SU-DHL-6 (cell line): ENCODE measurements around the gene PAAF1.

Source experiments
- H2AFZ ChIP-seq: fragments of 200-600 bp; sonication (generic); 2 replicates; pipeline ENCODE4 v1.6.1; 2014; ENCODE audit warnings: low read depth, mild to moderate bottlenecking, moderate library complexity, mixed read lengths, antibody characterized with exemption, low read length; ENCODE audit not compliant: severe bottlenecking
- H3F3A ChIP-seq: fragments of 200-600 bp; shearing (Covaris generic); 2 replicates; pipeline ENCODE4 v1.6.0; 2016; ENCODE audit warnings: antibody characterized with exemption, mild to moderate bottlenecking; ENCODE audit not compliant: insufficient read depth
- H3K27ac ChIP-seq: fragments of 200-600 bp; sonication (generic); 2 replicates; pipeline ENCODE4 v1.5.1; 2016; ENCODE audit warnings: low read depth, mild to moderate bottlenecking, low read length, moderate library complexity, mixed read lengths
- H3K27me3 ChIP-seq: fragments of 200-600 bp; sonication (generic), shearing (Covaris generic); 2 replicates; pipeline ENCODE4 v1.6.0; 2014; ENCODE audit warnings: mild to moderate bottlenecking, low read length
- H3K36me3 ChIP-seq: fragments of 200-600 bp; sonication (generic); 2 replicates; pipeline ENCODE4 v1.6.1; 2014; ENCODE audit warnings: mild to moderate bottlenecking, low read length, mixed read lengths
- H3K4me2 ChIP-seq: fragments of 300-600, 200-600 bp; shearing (Covaris generic), sonication (generic); 2 replicates; pipeline ENCODE4 v1.6.0; 2014; ENCODE audit warnings: low read length, low read depth, mild to moderate bottlenecking; ENCODE audit not compliant: poor library complexity, severe bottlenecking
- H3K4me3 ChIP-seq: fragments of 200-600 bp; sonication (generic); 2 replicates; pipeline ENCODE4 v1.5.1; 2014; ENCODE audit warnings: antibody characterized with exemption, low read length, mild to moderate bottlenecking, mixed read lengths; ENCODE audit not compliant: insufficient read depth, poor library complexity, severe bottlenecking
- H3K79me2 ChIP-seq: fragments of 200-600 bp; sonication (generic); 2 replicates; pipeline ENCODE4 v1.6.1; 2014; ENCODE audit warnings: mild to moderate bottlenecking, low read length, moderate library complexity; ENCODE audit not compliant: insufficient read depth
- H3K9ac ChIP-seq: fragments of 200-600 bp; sonication (generic); 2 replicates; pipeline ENCODE4 v1.7.0; 2014; ENCODE audit warnings: mild to moderate bottlenecking, low read length
- H3K9me2 ChIP-seq: fragments of 200-600 bp; sonication (generic); replicated peaks from 2 replicates; pipeline ENCODE4 v1.6.1; 2014; ENCODE audit warnings: low read length; ENCODE audit not compliant: insufficient read depth
- H3K9me3 ChIP-seq: fragments of 200-600 bp; sonication (generic); 2 replicates; pipeline ENCODE4 v1.6.1; 2014; ENCODE audit warnings: low read length, mixed read lengths; ENCODE audit not compliant: insufficient read depth
- H4K20me1 ChIP-seq: fragments of 200-600 bp; sonication (generic); 2 replicates; pipeline ENCODE4 v1.6.1; 2014; ENCODE audit warnings: low read depth, mild to moderate bottlenecking, antibody characterized with exemption, low read length, moderate library complexity, mixed read lengths
- EZH2phosphoT487 ChIP-seq: fragments of 200-600 bp; sonication (generic), shearing (Covaris generic); conservative IDR thresholded peaks from 2 replicates; pipeline ENCODE4 v1.6.1; 2018; ENCODE audit warnings: mild to moderate bottlenecking, antibody characterized with exemption, low read length, moderate library complexity, mixed read lengths
- TF ChIP-seq, protein P1 (sequence below): fragments of 200-600 bp; sonication (generic); IDR thresholded peaks from one replicate; pipeline ENCODE4 v1.5.1; 2017; ENCODE audit warnings: antibody characterized with exemption, mild to moderate bottlenecking, low read length, moderate library complexity; ENCODE audit not compliant: insufficient read depth, poor library complexity, severe bottlenecking

PAAF1 gene

DNA sequence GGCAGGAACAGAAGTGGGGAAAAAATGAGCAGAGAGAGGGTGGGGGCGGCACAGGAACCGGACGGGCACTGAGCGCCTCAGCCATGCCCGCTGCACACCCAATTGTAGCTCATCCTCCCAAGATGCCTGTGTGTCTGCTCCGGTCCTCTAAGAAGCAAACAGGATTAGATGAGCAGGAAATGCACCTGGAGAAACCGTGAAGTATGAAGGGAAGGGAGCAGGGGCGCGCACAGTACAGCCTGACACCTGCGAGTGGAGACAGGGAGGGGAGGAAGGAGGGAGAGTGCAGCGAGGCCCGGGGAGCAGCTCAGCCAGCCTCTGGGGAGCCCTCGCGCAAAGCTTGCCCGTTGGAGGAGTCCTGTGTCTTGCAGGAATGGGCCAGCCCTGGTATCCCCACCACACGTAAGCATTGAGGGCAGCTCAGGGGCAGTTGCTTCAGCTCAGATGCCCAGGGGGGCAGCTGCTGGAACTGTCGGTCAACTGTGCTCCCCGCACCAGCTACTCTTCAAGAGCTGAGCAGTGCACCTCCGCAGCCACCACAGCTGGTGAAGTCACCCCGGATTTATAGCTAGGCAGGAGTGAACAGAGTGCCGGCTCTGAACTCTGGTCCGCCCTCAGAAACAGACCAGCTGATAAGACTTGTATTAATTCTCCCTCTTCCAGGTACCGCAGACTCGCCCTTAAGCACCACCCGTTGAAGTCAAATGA, 81.0 kb downstream of the PAAF1 start:
- no peak overlapping the region for H3K27ac ChIP-seq
- no peaks in the 10 kb centered on the region for H3K79me2 ChIP-seq
- H3K9me2 ChIP-seq = no peaks in the 10 kb centered on the region
- no peak overlapping the region for H3K9ac ChIP-seq
- H3K4me2 ChIP-seq = no peak overlapping the region
- no peaks in the 10 kb centered on the region for H3K27me3 ChIP-seq
- H3K9me3 ChIP-seq = no peaks in the 10 kb centered on the region
- no peaks in the 10 kb centered on the region for H3F3A ChIP-seq
- no peak overlapping the region for H3K4me3 ChIP-seq
- H3K36me3 ChIP-seq = no peaks in the 10 kb centered on the region
- H4K20me1 ChIP-seq = no peaks in the 10 kb centered on the region
- TF ChIP-seq, protein P1, sequence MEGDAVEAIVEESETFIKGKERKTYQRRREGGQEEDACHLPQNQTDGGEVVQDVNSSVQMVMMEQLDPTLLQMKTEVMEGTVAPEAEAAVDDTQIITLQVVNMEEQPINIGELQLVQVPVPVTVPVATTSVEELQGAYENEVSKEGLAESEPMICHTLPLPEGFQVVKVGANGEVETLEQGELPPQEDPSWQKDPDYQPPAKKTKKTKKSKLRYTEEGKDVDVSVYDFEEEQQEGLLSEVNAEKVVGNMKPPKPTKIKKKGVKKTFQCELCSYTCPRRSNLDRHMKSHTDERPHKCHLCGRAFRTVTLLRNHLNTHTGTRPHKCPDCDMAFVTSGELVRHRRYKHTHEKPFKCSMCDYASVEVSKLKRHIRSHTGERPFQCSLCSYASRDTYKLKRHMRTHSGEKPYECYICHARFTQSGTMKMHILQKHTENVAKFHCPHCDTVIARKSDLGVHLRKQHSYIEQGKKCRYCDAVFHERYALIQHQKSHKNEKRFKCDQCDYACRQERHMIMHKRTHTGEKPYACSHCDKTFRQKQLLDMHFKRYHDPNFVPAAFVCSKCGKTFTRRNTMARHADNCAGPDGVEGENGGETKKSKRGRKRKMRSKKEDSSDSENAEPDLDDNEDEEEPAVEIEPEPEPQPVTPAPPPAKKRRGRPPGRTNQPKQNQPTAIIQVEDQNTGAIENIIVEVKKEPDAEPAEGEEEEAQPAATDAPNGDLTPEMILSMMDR = no peak
- no peak for TF ChIP-seq EZH2phosphoT487
- H2AFZ ChIP-seq = no peak overlapping the region

DNA sequence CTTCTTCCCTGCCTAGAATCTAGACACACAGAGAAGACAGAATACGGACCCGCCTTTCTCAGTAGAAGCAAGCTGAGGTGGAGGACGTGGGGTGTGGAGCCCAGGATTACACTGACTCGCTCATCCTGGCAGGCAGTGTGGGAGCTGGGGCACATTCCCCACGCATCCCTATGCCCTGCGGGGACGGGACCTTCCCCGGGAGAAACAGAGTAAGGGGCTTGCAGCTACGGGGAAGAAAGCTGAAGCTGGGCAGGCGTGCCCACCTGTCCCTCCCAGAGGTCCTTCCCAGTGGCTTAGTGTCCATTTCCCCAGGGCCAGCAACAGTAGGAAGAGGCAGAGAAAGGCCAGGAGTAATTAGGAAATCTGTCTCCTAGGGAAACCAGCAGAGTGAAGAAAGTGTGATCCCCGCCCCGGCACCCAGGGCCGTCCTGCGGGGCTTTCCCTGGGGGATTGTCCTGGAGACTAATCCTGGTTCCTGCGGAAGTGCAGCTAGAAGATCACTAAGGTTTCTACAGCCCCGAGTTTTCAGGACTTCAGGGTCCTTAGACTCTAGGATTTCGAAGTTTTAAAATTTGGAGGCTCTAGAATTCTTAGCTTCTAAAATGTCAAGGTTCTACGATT, 81.8 kb downstream of the PAAF1 start:
- no peak overlapping the region for H3K4me3 ChIP-seq
- H3K9me2 ChIP-seq = no peaks in the 10 kb centered on the region
- no peak overlapping the region for H2AFZ ChIP-seq
- no peak overlapping the region for H3K27ac ChIP-seq
- H3K27me3 ChIP-seq = no peaks in the 10 kb centered on the region
- H3K79me2 ChIP-seq = no peaks in the 10 kb centered on the region
- no peak overlapping the region for H3K9ac ChIP-seq
- no peaks in the 10 kb centered on the region for H3K36me3 ChIP-seq
- H4K20me1 ChIP-seq = no peaks in the 10 kb centered on the region
- H3K9me3 ChIP-seq = no peaks in the 10 kb centered on the region
- TF ChIP-seq, protein P1 = no peak
- TF ChIP-seq EZH2phosphoT487 = no peak
- no peak overlapping the region for H3K4me2 ChIP-seq
- H3F3A ChIP-seq = no peaks in the 10 kb centered on the region

DNA sequence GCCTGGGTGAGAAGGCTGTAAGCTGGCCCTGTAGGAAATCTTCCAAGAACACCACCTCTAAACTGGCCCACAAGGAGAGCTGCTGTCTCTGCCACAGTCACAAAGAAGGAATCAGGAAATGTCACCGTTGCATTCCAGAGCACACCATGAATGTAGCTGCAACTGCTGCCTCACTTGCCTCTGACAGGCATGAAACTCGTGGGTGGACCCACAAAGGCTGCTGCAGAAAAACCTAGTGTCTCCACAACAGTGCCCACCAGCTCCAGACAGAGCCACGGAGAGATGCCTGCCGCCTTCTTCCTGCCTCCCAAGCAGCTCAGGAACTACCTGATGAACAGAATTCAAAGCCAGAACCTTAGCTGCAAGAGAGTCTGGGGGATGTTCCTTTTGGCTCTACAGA, 84.5 kb downstream of the PAAF1 start:
- H4K20me1 ChIP-seq = no peaks in the 10 kb centered on the region
- no peak overlapping the region for H3K4me3 ChIP-seq
- H3K36me3 ChIP-seq = no peaks in the 10 kb centered on the region
- H3K9ac ChIP-seq = no peak overlapping the region
- H3K27ac ChIP-seq = no peak overlapping the region
- no peaks in the 10 kb centered on the region for H3K9me3 ChIP-seq
- H3K9me2 ChIP-seq = no peaks in the 10 kb centered on the region
- no peak overlapping the region for H2AFZ ChIP-seq
- H3F3A ChIP-seq = no peaks in the 10 kb centered on the region
- H3K27me3 ChIP-seq = no peaks in the 10 kb centered on the region
- no peaks in the 10 kb centered on the region for H3K79me2 ChIP-seq
- no peak overlapping the region for H3K4me2 ChIP-seq
- TF ChIP-seq, protein P1 = no peak
- no peak for TF ChIP-seq EZH2phosphoT487
